ENCODE data around the gene FHOD3.
"Not testable (repeated sequence)": the region's sequence is repeated elsewhere in the genome, so short reads cannot be mapped to it uniquely, and the experiment has no call there.

Gene FHOD3

GRCh38 chr18:36535202-36535935, 237.9 kb downstream of the FHOD3 start:
- no peak for DNase-seq (ENCODE audit: low read depth in 2 of 2, low spot score in 1 of 2)

DNA sequence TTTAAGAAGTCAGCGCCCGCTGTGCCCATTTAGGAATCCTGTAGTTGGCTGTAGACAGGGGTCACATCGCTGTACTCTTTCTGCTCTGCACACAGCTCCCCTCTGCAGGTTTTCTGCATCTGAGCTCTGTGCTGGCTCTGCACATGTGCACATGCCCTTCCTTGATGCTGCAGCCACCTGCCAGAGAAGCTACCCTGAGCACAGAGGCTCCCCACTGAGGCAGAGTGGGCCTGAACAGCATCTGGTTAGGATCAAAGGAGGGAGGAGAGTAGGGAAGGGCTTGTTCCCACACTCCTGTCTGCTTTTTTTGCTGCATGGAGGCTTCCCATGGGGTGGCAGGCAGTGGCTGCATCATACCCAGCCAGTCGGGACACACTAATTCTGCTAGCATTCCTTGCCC, 238.9 kb downstream of the FHOD3 start:
- DNase-seq (ENCODE audit: low read depth in 2 of 2, low spot score in 1 of 2) = no peak

- no peak for DNase-seq (ENCODE audit: low read depth in 2 of 2, low spot score in 1 of 2)
Observed at GRCh38 chr18:36537289-36537688, 239.8 kb downstream of the FHOD3 start.

DNA sequence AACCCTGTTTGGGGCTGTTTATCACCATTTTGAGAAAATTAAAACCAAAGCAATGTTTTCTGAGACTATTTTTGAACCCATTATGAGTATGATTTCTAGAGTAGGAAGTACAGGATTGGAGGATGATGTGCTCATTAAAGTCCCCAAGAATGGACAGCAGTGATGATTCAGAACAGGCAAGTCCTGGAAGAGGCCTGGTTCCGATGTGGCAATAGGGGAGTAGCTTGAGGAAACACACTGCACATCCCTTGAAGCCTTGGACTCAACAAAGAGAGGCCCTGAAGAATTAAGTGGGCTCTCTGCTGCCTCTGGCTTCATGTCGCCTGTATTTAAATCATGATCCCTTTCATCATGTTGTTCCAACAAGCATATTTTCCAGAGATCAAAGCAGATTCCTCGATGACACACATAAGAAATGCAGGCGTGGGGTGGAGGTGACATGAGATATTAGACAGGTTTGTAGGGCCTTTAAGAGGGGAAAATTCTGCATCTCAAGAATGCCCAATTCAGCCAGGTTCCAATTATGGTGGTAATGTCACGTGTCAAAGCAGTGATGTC, 242.2 kb downstream of the FHOD3 start:
- no peak for DNase-seq (ENCODE audit: low read depth in 2 of 2, low spot score in 1 of 2)

DNA sequence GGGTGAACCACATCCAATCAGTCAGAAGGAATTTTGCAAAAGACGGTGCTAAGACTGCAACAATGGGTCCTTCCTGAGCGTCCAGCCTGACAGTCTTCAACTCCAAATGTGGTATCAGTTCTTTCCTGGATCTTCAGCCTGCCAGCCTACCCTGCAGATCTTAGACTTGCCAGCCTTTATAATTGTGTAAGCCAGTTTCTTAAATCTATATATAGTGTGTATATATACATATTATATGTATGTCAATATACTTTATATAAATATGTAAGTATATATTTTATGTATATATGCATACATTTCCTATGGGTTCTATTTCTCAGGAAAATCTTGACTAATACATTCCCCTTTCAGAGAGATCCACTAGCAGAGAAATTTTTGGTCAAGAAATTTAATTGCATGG, 245.5 kb downstream of the FHOD3 start:
- no peak for DNase-seq (ENCODE audit: low read depth in 2 of 2, low spot score in 1 of 2)

DNA sequence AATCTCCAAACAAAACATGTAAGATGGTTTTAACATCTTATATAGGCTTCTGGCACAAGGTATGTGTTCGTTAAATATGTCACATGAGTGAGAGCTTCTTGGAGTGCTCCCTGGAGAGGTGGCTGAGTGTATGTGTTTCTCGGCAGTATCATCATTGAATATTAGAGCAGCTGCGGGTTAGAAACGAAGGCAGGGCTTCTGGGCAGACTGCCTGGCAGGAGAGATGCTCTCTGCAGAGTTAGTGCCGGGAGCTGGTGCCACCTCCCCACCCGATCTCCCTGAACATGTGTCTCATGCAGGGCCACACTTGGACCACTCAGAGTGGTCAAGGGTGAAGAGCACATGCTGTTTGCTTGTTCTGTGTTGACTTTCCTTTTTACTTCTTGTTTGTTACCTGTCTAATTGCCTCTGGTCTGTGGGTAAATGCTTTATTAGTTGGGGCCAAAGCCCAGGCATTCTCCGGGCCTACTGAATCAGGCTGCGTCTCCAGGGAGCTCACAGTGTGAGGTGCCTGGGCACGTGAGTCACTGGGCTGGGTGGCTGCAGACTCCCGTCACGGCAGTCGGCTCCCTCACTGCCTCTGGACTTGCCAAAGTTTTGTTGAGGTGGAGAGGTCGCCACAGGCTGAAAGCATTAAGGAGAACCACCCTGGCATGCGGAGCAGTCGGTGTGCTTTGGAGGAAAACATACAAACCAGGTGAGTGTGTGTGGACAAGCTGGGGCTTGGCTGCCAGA, 246.6 kb downstream of the FHOD3 start:
- no peak for DNase-seq (ENCODE audit: low read depth in 2 of 2, low spot score in 1 of 2)

- no peak for DNase-seq (ENCODE audit: low read depth in 2 of 2, low spot score in 1 of 2)
Observed at GRCh38 chr18:36545821-36546427, 248.4 kb downstream of the FHOD3 start.

- DNase-seq (ENCODE audit: low read depth in 2 of 2, low spot score in 1 of 2) = no peak
Observed at GRCh38 chr18:36546876-36547275, 249.4 kb downstream of the FHOD3 start.

- DNase-seq (ENCODE audit: low read depth in 2 of 2, low spot score in 1 of 2) = no peak
Observed at GRCh38 chr18:36547544-36547943, 250.0 kb downstream of the FHOD3 start.

- not testable (repeated sequence) for DNase-seq (ENCODE audit: low read depth in 2 of 2, low spot score in 1 of 2)
Observed at GRCh38 chr18:36551274-36551673, 253.8 kb downstream of the FHOD3 start.

DNA sequence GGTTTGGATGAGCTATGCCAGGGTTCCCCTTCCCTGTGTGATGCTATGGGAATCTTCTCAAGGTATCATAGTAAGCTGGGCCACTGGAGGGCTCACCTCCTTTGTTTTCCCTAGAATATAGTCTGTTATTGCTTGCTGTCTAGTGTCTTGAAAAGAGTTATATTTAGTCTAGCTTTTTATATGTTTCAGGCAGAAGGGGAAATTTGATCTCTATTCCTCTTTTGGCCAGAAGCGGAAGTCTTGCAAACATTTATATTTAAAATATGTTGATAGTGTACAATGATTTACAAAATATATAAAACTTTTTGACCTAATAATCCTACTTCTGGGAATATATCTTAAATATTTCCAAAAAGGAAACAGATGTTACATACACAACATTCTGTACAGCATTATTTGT, 260.7 kb downstream of the FHOD3 start:
- DNase-seq (ENCODE audit: low read depth in 2 of 2, low spot score in 1 of 2) = no peak

DNA sequence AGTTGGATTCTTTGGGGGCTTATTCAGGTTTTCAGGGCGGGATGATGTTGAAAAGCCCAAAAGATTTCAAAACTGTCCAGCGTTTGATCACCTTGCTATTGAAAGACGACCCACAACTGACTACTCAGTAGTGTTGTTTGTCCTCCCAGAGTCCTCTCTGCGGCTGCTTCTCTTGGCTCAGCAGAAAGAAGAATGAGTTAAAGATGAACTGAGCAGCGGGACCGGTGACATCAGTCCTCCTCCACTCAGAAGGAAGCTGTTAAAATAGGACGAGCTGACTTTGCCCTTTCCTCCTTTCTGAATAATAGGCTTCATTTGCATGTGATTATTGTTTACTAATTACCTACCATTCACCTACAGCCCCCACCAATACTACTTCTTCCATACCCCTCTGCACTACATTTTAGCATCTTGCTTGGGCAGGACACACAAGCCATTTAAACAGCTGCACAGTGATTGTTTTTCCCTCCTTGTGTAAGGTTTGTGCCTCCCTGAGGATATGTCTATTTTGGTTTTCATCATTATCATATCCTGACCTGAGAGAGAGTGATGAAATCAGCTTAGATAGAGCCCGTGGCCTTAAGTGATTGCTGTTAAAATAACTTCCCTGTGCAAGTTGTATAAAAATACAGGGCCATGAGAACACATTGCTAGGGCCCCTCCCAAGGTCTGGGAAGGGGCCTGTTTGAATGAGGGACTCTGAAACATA, 261.8 kb downstream of the FHOD3 start:
- no peak for DNase-seq (ENCODE audit: low read depth in 2 of 2, low spot score in 1 of 2)

DNA sequence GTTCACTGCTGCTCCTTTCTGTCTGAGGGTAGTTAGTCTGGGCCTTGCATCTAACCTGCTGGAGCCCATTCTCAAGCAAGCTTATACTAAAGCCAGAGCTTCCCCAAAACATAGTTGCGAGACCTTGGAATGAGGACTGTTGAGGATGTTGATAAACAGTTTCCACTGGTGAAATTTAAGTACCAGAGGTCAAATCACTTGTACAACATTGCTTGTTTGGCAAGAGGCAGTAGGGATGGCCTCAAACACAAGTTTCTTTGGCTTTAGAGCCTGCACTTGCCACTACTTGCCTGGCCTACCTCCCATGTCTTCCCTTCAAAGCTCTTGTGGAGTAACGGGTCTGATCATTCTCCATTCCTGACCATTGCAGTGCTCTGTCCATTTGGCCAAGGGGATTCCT, 262.7 kb downstream of the FHOD3 start:
- no peak for DNase-seq (ENCODE audit: low read depth in 2 of 2, low spot score in 1 of 2)

DNA sequence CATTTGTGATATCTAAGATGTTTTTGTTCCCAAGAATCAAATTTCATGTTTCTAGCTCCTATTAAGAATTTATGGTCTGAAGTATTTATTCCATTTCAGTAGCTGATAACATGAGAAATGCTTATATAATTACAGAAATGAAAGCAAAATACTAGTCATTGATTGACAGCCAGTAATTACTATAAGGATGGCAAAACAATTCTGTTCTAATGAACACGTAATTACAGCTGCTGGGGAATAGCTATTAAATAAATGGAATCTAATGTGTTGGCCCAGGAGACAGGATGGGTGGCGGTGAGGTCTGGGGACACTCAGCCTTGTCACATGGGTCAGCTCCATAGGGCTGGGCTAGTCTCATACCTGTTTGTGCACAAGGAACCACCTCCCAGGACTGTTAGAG, 263.5 kb downstream of the FHOD3 start:
- DNase-seq (ENCODE audit: low read depth in 2 of 2, low spot score in 1 of 2) = no peak

DNA sequence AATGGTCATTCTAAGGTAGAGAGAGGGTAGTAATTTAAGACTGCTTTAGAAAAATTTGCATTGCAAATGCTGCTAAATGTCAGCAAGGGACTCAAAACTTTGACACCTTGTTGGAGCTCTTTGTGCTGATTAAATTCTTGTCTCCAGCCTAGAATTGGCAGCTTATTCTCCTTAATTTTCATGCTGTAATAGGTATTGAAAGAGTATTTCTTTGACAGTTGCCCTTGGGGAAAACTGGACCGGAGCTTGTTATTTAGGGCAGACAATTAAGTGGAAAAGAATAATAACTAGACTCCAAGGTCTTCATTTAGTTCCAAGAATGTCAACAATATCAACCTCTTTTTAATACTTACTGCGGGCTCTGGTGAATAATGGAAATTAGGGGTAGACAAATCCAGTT, 267.3 kb downstream of the FHOD3 start:
- no peak for DNase-seq (ENCODE audit: low read depth in 2 of 2, low spot score in 1 of 2)

- DNase-seq (ENCODE audit: low read depth in 2 of 2, low spot score in 1 of 2) = no peak
Observed at GRCh38 chr18:36567800-36568199, 270.3 kb downstream of the FHOD3 start.

DNA sequence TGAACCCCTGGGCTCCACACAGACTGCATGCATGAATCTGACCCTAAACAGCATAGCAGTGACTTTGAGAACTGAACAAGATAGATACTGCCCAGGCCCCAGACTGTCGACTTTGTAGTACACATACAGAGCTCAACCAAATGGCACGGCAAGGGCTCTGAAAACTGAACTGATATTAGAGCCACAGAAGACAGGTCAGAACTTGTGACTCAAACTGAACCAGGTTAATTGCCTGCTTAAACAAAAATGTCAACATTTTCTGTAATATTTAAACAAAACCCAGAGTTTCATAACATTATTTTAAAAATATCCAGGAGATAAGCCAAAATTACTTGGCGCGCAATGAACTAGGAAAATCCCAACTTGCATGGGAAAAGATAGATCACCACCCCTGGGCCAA, 271.0 kb downstream of the FHOD3 start:
- DNase-seq (ENCODE audit: low read depth in 2 of 2, low spot score in 1 of 2) = no peak

DNA sequence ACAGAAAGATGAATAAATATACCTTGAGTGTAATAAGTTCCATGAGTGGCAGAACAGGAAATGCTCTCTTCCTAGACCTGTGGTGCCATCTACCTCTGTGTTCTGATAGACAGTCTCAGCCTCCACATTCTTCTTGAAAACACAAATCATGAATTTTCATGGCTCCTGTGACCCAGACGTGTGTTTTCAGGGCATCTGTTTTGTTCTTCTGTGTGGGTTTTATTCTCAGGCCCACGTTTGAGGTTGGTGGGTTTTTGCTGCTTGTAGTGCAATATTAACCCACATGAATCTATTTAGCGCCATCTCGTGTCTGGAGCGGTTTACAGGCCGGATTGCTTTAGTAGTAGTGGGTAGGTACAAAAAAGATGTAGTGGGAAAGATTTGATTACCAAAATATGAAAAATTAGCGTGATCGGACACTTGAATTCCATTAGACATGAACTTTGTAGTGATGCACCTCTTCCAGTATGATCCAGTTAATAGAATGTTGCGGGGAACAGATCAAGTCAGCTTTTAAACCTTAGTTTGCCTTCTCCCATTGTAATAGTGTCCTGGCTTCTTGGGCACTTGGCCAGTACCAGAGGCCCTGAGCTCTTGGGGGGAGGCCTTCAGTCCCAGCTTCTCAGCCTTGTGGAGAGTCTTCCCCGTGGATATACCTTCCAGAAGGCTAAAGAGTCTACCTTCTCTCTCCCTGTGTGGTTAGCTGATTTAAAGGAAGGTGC, 274.8 kb downstream of the FHOD3 start:
- no peak for DNase-seq (ENCODE audit: low read depth in 2 of 2, low spot score in 1 of 2)

- no peak for DNase-seq (ENCODE audit: low read depth in 2 of 2, low spot score in 1 of 2)
Observed at GRCh38 chr18:36576339-36576738, 278.8 kb downstream of the FHOD3 start.

DNA sequence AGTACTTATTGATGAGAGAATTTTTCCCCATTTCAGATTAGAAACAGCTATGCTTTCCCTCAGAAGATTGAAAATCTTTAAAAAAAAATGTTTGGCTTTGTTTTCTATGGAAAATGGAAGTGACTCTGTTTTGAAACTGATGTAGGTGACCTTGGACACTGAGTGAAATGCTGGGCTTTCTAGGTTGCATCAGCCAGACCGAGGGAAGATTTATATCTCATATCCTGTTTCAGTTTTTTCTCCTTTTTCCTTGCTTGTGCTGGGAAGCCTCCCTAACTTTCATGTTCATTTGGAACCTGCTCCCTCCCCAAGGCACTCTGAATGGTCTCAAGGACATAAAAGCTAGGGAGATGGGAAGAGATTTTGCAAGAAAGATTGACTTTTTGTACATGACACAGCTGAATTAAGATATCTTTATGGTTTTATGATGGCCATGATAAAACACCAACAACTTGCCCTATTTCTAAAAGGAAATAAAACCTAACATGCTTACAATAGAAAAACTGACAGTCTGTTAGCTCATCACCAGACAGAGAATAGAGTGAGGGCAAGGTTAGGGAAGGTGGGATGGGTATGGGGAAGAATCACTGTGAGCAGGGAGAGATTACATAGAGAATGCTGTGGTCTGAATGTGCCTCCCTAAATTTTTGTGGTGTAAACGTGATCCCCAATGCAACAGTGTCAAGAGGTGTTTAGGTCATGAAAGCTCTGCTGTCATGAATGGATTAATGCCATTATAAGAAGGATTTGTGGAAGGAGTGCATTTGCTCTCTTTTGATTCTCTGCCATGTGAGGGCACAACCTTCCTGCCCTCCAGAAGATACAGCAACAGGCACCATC, 281.6 kb downstream of the FHOD3 start:
- no peak for DNase-seq (ENCODE audit: low read depth in 2 of 2, low spot score in 1 of 2)

All from stimulated activated CD8-positive, alpha-beta memory T cell treated with anti-CD3 and anti-CD28 coated beads, Interleukin-4, amount 100 ng/mL, for 1 hour (primary cell).